Thyroid gland (tissue), 4 donors: Measurements from ENCODE around the gene DNAJC21.

Source experiments
- CTCF ChIP-seq, 6 experiments: fragments of 200-600 bp in 3 of 6; fragments of 450-650 bp in 3 of 6; sonication (generic) in 3 of 6; IDR thresholded peaks; one replicate each; pipeline ENCODE4 v1.5.1; 2016 to 2019; ENCODE audit warnings: antibody characterized with exemption in 6 of 6, mild to moderate bottlenecking in 2 of 6, inconsistent platforms in 1 of 6, moderate library complexity in 1 of 6
- POLR2A ChIP-seq, 2 donors: fragments of 450-650 bp; IDR thresholded peaks; one replicate each; pipeline ENCODE4 v1.6.1; 2017; ENCODE audit warnings: antibody characterized with exemption in 2 of 2, mild to moderate bottlenecking in 2 of 2, moderate library complexity in 1 of 2

GRCh38 chr5:35002459-35002858 lies 73.1 kb downstream of the DNAJC21 start:
- no peak for TF ChIP-seq CTCF (IDR thresholded peaks at IDR 0.05)
- no peak for TF ChIP-seq POLR2A (IDR thresholded peaks at IDR 0.05)
